Gastroesophageal sphincter (tissue), 4 donors: Measurements from ENCODE around the gene NDUFS6. TPM values are rescaled to one million over a fixed set of nuclear protein-coding genes. Genes with fewer than 3 reads are reported as not detected.
"Not testable (repeated sequence)": the region's sequence is repeated elsewhere in the genome, so short reads cannot be mapped to it uniquely, and the experiment has no call there.

Source experiments
- ATAC-seq: fragments of 150-250 bp; one replicate; pipeline ENCODE4 v1.9.1; 2016; ENCODE audit warnings: mild to moderate bottlenecking, moderate library complexity
- H3K27ac ChIP-seq, 4 donors: fragments of 200-600 bp; sonication (generic) in 3 of 4; 1 replicate in 3 of 4; 2 replicates in 1 of 4; pipeline ENCODE4 v1.5.1; 2016 to 2019
- H3K27me3 ChIP-seq: fragments of 200-600 bp; sonication (generic); one replicate; pipeline ENCODE4 v1.5.1; 2019
- H3K36me3 ChIP-seq, 2 donors: fragments of 200-600 bp; sonication (generic); one replicate each; pipeline ENCODE4 v1.5.1; 2019; ENCODE audit warnings: control low read depth in 1 of 2
- H3K4me1 ChIP-seq, 3 donors: fragments of 200-600 bp; sonication (generic); 1 replicate in 2 of 3; 2 replicates in 1 of 3; pipeline ENCODE4 v1.5.1; 2016 to 2019; ENCODE audit warnings: control low read depth in 2 of 3
- H3K4me3 ChIP-seq, 2 donors: fragments of 200-600 bp; sonication (generic); one replicate each; pipeline ENCODE4 v1.5.1; 2019; ENCODE audit warnings: mild to moderate bottlenecking in 1 of 2, moderate library complexity in 1 of 2
- H3K9me3 ChIP-seq, 3 donors: fragments of 200-600 bp; sonication (generic); one replicate each; pipeline ENCODE4 v1.5.1; 2017 to 2019; ENCODE audit warnings: control low read depth in 2 of 3
- EP300 ChIP-seq: sonication (generic); formaldehyde crosslinking; IDR thresholded peaks from one replicate; pipeline ENCODE4 v1.6.1; 2017; ENCODE audit warnings: antibody characterized with exemption, mild to moderate bottlenecking
- POLR2A ChIP-seq, 2 donors: fragments of 450-650 bp; IDR thresholded peaks; one replicate each; pipeline ENCODE4 v1.6.1; 2017; ENCODE audit warnings: antibody characterized with exemption in 2 of 2, mild to moderate bottlenecking in 2 of 2, moderate library complexity in 1 of 2
- POLR2AphosphoS5 ChIP-seq: sonication (generic); formaldehyde crosslinking; IDR thresholded peaks from one replicate; pipeline ENCODE4 v1.6.1; 2017; ENCODE audit warnings: antibody characterized with exemption
- WGBS, 2 donors: methylation state at CpG; one replicate each; pipeline ENCODE4 v1.1.5; 2018; ENCODE audit warnings: low coverage in 1 of 2; 5-methylcytosine and 5-hydroxymethylcytosine counted together
- total RNA-seq, 4 donors: library from RNA; depleted of rRNA; stranded (reverse); fragments of >200 nt; gene quantifications; one replicate each; pipeline ENCODE4 v1.1.0, GENCODE V29; 2016
- TF ChIP-seq, protein P1 (sequence below), 4 experiments: fragments of 200-600 bp in 2 of 4; fragments of 450-650 bp in 2 of 4; sonication (generic) in 1 of 4; IDR thresholded peaks; one replicate each; pipeline ENCODE4 v1.5.1; 2017 to 2019; ENCODE audit warnings: antibody characterized with exemption in 4 of 4, mild to moderate bottlenecking in 2 of 4, moderate library complexity in 2 of 4

NDUFS6 gene
- total RNA-seq, 4 donors from 2014 or later: 44.6 to 82.9 (median 51.6) TPM

DNA sequence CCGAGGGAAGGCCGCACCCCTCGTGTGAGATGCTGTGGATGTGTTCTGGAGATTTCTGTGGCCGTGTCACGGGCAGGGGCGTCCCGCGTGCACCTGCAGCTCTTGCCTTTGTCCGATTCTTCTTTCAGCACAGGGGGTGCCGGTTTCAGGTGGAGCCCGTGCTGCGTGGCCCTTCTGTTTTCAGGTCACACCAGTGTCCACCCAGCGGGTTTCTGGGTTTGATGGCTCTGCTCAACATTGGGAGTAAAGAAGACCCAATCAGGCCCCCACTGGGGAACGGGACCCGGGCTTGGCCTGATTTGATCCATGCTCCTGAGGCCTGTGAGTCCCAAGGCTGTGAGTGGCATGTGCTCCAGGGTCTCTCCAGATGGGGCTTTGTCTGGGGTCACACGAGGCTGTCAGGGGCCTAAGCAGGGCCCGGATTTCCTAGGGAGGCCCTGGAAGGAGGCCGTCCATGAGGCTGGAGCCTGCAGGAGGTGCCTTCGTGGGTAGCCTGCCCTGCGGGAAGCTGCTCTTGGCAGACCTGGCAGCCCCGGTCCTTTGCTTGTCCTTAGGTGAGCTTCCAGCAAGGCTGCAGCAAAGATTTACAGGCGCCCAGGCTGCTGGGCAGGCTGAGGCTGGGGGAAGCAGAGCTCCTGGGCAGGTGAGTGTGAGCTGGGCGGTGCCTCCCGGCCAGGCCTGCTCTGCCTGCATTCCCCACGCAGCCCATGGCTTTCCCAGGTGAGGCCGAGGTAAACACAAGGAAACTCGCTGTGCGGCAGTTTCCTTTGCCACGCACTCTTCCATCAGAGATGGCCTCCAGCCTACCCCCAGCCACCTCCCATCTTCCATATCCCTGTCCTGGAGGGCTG is 14.4 kb upstream of the NDUFS6 start:
- no peaks in the 10 kb centered on the region for H3K4me1 ChIP-seq
- no peak for TF ChIP-seq EP300
- TF ChIP-seq, protein P1, sequence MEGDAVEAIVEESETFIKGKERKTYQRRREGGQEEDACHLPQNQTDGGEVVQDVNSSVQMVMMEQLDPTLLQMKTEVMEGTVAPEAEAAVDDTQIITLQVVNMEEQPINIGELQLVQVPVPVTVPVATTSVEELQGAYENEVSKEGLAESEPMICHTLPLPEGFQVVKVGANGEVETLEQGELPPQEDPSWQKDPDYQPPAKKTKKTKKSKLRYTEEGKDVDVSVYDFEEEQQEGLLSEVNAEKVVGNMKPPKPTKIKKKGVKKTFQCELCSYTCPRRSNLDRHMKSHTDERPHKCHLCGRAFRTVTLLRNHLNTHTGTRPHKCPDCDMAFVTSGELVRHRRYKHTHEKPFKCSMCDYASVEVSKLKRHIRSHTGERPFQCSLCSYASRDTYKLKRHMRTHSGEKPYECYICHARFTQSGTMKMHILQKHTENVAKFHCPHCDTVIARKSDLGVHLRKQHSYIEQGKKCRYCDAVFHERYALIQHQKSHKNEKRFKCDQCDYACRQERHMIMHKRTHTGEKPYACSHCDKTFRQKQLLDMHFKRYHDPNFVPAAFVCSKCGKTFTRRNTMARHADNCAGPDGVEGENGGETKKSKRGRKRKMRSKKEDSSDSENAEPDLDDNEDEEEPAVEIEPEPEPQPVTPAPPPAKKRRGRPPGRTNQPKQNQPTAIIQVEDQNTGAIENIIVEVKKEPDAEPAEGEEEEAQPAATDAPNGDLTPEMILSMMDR (IDR thresholded peaks at IDR 0.05): no peak
- H3K4me3 ChIP-seq: no peak overlapping the region
- H3K36me3 ChIP-seq: no peaks in the 10 kb centered on the region
- H3K9me3 ChIP-seq: no peaks in the 10 kb centered on the region
- no peak overlapping the region for H3K27ac ChIP-seq
- 87% methylated on average over 7 of the region's 29 CpGs; no CpG with 5 or more reads in 1 of the 2 donors for WGBS, 2 donors
- ATAC-seq: no peak
- peaks cover 60% of the 10 kb centered on the region for H3K27me3 ChIP-seq

DNA sequence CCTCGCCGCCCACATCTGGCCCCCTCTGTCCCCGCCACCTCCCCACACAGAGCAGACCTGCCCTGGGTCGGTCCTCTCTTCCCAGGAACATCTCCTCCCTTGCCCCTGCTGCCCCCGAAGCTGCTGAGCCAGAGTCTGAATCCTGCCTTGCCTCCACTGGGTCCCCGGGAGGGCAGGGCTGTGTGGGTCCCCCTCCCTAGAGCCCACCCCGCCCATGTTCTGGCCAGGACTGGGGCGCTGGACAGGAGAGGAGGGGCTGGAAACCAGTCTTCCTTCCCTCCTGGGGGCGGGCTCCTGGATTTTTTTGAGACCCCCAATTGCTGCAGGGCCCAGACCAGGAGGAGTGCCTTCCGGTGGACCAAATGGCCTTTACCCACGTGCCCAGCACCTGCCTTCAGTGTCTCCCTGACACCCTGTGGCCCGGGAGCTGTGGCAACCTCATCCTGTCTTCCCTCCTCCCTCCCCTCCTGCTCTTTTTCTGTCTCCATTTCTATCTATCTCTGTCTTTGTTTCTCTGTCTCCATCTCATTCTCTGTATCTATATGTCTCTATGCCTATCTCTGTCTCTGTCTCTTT is 13.6 kb upstream of the NDUFS6 start:
- Histone ChIP-seq H3K9me3 (no peaks in the 10 kb centered on the region), H3K27me3 (peaks cover 54% of the 10 kb centered on the region), H3K4me1 (no peaks in the 10 kb centered on the region), H3K36me3 (no peaks in the 10 kb centered on the region), H3K27ac (no peak overlapping the region), H3K4me3 (no peak overlapping the region)
- TF ChIP-seq POLR2AphosphoS5 (no peak), EP300 (no peak), POLR2A (IDR thresholded peaks at IDR 0.05) (no peak)
- TF ChIP-seq, protein P1 (IDR thresholded peaks at IDR 0.05): no peak
- WGBS, 2 donors: 56 to 83% methylated on average over 1 to 7 of the region's 12 CpGs
- no peak for ATAC-seq

DNA sequence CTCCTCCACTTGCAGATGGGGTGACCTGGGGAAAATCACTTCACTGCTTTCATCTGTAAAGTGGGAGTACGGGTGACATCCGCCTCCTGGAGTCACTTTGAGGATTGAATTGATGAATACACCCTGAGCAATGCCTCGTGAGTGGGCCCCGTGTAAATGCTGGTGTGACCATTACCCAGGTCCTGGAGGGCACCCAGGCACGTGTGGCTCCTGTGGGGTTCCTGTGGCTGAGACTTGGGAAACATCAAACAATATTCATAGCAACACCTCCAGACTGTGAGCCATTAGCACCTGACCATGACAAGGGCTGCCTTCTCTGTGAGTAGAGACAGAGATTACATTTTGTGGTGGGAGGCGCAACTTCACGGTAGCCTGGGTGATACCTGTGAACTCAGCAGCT is 13.0 kb upstream of the NDUFS6 start:
- H3K9me3 ChIP-seq: no peaks in the 10 kb centered on the region
- no peak overlapping the region for H3K4me3 ChIP-seq
- no peak for ATAC-seq
- no peaks in the 10 kb centered on the region for H3K36me3 ChIP-seq
- TF ChIP-seq EP300: no peak
- no peak for TF ChIP-seq POLR2A (IDR thresholded peaks at IDR 0.05)
- TF ChIP-seq, protein P1 (IDR thresholded peaks at IDR 0.05): no peak
- no peak for TF ChIP-seq POLR2AphosphoS5
- H3K27ac ChIP-seq: no peak overlapping the region
- H3K27me3 ChIP-seq: peaks cover 51% of the 10 kb centered on the region
- H3K4me1 ChIP-seq: no peaks in the 10 kb centered on the region
- 75 to 87% methylated on average over 2 to 3 of the region's 7 CpGs for WGBS, 2 donors

DNA sequence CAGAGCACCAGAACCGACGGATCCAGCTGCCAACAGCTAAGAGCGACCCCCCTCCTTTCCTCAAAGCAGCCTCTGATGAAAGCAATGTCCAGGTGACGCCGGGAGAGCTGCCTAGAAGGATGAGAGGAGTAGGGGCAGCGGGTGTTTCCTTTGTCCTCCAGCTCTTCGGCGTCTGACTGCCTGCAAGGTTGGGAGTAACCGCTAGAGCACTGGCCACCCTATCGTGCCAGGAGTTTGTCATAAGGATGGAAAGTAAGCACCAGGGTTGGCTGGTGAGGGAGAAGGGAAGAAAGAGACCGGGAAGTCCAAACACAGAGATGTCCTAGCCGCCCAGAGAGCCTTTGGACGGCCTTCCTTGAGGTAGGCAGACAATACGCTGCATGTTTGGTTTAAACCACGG is 12.4 kb upstream of the NDUFS6 start:
- ATAC-seq: no peak
- H3K4me1 ChIP-seq: no peaks in the 10 kb centered on the region

DNA sequence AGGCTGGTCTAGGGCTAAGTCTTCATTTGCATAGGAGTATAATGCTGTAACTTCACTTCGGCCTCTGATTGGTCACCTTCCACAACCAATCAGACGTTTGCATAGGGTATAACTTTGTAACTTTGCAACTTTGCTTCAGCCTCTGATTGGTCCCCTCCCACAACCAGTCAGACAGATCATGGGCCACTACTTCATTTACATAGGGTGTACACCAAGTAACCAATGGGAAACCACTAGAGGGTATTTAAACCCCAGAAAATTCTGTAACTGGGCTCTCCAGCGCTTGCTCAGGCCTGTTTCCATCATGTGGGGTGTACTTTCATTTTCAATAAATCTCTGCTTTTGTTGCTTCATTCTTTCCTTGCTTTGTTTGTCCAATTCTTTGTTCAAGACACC is 11.8 kb upstream of the NDUFS6 start:
- H3K4me1 ChIP-seq, H3K27ac ChIP-seq, H3K9me3 ChIP-seq, H3K4me3 ChIP-seq, H3K36me3 ChIP-seq, ATAC-seq: not testable (repeated sequence)
- peaks cover 45% of the 10 kb centered on the region for H3K27me3 ChIP-seq
- WGBS, 2 donors: 64 to 83% methylated on average over 3 of the region's 3 CpGs

More for the DNA sequence above, 12.4 kb upstream of the NDUFS6 start:
- Histone ChIP-seq H3K36me3 (no peaks in the 10 kb centered on the region), H3K27me3 (peaks cover 48% of the 10 kb centered on the region), H3K9me3 (no peaks in the 10 kb centered on the region), H3K4me3 (no peak overlapping the region), H3K27ac (no peak overlapping the region)
- TF ChIP-seq POLR2A (IDR thresholded peaks at IDR 0.05): no peak
- TF ChIP-seq, protein P1 (IDR thresholded peaks at IDR 0.05): no peak
- no peak for TF ChIP-seq POLR2AphosphoS5
- TF ChIP-seq EP300: no peak
- 79 to 82% methylated on average over 3 to 12 of the region's 15 CpGs for WGBS, 2 donors
